Retina (tissue), 1 donor: Measurements from ENCODE around the gene PLCL2.
"Not testable (repeated sequence)": the region's sequence is repeated elsewhere in the genome, so short reads cannot be mapped to it uniquely, and the experiment has no call there.

Source experiments
- DNase-seq: peaks from one replicate; pipeline ENCODE4 v3.0.0-alpha.2; 2016

The PLCL2 gene

DNA sequence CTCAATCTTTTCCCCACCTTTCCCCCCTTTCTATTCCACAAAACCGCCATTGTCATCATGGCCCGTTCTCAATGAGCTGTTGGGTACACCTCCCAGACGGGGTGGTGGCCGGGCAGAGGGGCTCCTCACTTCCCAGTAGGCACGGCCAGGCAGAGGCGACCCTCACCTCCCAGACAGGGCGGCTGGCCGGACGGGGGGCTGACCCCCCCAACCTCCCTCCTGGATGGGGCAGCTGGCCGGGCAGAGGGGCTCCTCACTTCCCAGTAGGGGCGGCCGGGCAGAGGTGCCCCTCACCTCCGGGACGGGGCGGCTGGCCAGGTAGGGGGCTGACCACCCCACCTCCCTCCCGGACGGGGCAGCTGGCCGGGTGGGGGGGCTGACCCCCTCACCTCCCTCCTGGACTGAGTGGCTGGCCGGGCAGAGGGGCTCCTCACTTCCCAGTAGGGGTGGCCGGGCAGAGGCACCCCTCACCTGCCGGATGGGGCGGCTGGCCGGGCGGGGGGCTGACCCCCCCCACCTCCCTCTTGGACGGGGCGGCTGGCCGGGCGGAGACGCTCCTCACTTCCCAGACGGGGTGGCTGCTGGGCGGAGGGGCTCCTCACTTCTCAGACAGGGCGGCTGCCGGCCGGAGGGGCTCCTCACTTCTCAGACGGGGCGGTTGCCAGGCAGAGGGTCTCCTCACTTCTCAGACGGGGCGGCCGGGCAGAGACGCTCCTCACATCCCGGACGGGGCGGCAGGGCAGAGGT is 95.2 kb downstream of the PLCL2 start:
- DNase-seq: not testable (repeated sequence)

DNA sequence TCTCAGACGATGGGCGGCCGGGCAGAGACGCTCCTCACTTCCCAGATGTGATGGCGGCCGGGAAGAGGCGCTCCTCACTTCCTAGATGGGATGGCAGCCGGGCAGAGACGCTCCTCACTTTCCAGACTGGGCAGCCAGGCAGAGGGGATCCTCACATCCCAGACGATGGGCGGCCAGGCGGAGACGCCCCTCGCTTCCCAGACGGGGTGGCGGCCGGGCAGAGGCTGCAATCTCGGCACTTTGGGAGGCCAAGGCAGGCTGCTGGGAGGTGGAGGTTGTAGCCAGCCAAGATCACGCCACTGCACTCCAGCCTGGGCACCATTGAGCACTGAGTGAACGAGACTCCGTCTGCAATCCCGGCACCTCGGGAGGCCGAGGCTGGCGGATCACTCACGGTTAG is 95.8 kb downstream of the PLCL2 start:
- DNase-seq: not testable (repeated sequence)

DNA sequence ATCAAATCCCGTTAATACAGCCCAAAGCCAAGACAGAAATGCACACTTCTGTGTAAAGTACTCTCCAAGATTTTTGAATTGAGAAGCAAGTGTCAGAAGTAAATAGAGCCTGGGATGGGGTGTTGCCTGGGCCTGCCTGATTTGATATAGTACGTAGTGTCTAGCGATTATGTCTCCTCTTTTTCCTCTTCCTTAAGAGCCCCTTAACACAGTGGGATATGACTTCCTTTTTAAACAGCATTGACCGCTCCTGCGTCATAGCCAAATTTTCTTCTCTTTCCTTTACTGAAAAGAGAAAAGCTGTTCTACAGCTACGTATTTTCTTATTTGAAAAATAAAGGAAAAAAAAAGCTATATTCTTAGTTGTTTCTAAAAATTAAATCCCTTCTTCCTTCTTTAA is 97.7 kb downstream of the PLCL2 start:
- DNase-seq: no peak

DNA sequence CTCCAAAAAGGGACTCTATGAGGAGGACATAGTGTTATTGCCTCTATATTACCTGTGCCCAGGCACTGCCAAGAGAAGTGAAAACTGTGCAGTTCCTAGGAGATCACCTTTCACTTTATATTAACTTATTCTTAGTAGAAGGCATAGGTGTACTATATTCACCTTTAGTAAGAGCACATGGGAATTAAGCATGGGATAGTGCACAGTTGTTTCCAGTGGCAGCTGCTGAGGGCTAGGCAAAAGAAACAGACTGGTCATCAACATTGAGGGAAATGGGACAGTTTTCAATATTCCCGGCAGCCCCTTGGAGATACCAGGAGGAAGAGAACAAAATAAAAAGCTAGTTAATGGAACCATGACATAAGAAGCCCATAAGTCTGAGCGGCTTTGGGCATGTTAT is 100.9 kb downstream of the PLCL2 start:
- DNase-seq: no peak

DNA sequence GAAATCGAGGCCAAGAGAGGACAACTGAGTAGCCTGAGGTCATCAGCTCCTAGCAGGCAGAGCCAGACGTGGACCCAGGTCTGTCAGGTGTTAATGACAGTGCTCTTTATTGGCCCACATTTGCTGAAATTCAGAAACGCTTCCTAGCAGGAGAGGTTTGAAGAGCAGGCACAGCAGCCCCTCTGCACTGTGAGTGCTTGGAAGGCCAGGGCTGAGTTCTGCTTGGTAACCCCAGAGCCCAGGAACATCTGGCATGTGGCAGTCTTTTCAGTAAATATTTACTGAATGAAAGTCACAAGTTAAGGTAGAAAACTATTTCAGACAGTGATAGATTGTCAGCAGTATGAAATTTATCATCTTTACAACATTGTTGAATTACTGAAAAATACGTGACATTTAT is 102.4 kb downstream of the PLCL2 start:
- no peak for DNase-seq

DNA sequence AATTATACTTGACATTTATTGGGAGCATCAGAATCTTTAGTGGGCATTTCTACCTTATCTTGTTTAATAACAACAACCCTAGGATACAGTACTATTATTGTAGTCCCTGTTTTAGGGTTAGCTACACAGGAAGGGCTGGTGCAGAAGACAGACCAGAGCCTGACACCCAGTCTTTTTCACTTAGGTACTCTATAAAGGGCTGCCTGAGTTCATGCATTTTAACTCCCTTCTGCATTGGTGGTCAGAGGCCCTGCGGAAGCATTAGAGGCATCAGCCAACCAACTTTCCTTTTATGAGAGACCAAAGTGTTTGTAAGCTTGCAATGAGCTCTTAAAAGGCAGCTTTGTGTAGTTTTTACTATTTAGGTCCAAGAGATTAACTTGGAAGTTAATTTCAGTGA is 105.4 kb downstream of the PLCL2 start:
- DNase-seq: no peak

DNA sequence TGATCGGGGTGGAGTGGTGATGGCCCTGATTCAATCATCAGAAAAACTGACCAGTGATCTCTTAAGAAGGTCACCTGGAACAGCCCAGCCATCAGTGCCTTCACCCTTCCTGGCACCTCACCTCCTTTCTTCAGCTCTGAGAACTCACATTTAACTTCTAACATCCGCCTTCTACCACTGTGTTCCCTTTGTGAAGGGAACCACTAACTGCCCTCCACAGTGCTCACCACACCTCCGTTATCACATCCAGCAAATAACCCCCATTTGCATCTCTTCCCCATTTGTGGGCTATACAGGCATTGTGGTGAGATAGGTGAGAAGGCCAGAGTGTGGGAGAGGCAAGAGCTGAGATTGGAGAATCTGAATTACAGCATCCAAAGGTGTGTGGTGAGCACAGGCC is 107.4 kb downstream of the PLCL2 start:
- DNase-seq: no peak

DNA sequence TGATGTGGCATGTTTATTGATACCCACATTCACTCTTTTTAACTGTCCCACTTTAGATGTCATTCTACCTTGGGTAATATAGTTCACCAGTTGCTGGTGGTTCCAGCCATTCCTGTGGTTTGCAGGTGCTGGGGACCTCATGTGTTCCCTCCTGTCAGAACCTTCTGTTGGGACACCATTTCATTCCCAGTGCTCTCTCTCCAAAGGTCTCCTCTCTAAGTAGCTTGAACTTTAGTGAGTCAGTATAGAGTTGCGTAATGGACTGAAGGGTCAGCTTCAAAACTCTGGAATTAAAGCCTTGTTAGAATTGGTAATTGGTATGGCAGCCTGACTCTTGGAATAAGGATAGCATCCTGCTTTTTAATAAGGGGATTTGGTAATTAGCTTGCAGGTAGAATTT is 108.5 kb downstream of the PLCL2 start:
- DNase-seq: no peak

DNA sequence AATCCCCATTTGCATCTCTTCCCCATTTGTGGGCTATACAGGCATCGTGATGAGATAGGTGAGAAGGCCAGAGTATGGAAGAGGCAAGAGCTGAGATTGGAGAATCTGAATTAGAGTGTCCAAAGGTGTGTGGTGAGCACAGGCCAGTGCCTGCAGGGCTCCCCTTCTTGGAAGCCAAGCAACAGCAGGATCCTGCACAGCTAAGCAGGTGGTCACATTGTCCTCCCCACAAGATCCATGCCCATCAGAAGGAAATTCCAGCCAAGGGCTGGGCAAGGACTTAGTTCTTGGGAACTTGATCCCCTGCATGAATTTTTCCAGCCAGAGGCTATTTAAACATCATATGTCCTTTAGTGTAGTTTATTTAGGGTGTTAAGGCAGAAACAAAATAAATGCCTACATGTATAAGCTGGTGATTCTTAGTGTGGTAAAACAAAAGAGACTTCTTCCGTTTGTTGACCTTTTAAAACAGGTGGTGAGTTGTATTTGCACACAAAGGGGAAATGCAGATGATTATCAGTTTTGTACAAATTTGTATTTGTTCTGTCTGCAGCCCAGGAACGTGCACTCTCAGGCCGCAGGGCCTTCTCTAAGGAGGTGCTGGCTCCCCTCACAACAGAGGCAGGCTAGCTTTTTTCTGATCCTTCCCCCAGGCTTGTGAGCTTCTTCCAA is 110.2 kb downstream of the PLCL2 start:
- DNase-seq: no peak

DNA sequence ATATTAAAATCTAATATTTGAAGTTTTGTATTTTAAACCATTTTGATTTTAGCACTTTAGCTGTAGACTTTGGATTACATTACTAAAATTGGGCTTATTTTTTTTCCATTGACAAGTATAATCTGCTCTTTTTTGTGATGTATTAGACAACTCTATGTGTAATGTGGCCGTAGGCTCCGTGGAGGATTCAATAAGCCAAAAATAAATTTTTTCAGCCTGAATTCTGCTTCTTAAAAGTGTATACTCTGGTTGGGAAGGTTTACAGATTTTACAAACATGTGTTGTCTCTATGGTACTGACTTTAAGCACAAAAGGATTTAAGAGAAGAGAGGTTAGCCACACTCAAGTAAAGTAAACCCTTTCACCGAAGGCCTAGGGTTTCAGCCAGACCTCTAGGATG is 110.8 kb downstream of the PLCL2 start:
- no peak for DNase-seq

DNA sequence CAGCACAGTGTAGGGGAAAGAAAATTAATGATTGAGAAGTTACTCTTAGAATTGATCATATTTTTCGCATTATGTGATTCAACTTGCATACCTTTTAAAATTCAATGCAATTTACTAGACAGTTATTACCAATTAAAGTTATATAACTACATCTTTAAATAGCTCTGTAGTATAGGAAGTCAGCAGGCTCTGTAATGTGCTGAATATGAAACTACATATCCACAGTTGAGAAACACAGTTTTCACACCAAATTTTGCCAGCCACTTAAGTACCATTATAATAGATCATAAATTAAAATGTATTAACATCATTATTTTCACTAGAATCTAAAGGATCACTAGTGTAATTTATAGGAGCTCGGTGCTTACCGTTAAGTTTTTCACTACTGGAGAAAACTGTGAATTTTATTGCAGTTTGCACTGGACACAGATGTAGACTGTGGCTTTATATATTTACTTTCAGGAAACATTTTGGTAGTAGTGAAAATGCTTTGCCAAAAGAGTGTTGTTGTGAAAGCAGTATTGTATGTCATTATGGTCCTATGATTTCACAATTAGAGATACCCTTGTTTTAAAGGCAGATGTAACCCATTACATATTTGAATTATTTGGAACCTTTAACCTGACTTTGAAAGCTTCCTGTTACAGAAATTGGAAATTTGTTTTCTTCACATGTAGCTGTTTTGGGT is 113.6 kb downstream of the PLCL2 start:
- no peak for DNase-seq

DNA sequence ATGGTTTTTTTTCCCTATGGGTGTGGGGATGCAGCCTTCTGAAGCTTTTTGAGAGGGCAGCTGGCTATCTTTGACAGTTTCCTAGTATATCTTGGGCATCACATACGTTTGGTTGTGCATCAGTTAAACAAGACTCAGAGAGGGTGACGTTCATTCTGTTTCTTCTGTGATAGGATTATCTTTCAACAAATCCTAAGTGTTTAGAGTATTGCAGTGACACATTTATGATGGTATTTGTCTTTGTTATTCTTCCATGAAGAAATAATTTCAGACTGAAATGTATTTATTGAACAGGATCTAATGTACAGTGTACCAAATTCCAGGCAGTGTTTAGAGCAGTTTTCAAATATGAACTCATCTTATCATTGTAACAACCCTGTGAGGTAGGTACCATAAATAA is 114.4 kb downstream of the PLCL2 start:
- no peak for DNase-seq

DNA sequence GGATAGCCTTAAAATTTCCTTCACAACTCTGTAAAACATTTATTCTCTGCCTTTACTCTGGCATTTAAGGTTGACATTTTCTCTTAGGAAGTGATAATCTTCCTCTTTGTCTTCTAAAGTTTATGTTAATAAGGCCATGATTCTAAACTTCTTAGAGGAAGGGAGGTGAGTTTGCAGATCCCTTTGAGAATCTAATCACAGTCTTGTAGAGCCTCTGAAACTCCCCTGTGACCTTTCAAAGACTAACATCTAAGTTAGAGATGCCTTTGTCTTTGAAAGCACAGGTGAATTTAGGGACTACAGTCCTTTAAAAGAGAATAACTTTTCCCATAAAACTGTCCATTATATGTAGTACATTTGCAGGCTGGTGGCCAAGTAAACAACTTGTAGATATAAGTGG is 115.1 kb downstream of the PLCL2 start:
- DNase-seq: no peak

DNA sequence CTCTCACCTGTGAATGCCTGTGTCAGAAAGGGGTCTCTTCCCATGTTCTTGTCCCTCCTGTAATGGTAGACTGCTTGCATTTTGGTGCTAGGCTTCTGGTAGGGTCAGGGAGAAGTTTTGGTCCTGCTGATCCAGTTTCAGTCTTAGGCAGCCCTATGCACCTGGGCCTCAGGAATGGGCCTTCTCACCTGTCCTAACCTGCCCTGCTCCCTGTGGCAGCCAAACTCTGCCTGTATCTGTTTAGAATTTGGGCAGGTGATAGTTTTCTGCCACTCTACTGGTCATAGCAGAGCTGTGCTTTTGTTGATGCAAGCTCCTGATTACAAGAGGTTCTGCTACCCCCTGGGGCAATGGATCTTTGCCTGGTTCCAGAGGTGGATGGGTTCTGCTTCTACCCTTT is 118.7 kb downstream of the PLCL2 start:
- DNase-seq: no peak

DNA sequence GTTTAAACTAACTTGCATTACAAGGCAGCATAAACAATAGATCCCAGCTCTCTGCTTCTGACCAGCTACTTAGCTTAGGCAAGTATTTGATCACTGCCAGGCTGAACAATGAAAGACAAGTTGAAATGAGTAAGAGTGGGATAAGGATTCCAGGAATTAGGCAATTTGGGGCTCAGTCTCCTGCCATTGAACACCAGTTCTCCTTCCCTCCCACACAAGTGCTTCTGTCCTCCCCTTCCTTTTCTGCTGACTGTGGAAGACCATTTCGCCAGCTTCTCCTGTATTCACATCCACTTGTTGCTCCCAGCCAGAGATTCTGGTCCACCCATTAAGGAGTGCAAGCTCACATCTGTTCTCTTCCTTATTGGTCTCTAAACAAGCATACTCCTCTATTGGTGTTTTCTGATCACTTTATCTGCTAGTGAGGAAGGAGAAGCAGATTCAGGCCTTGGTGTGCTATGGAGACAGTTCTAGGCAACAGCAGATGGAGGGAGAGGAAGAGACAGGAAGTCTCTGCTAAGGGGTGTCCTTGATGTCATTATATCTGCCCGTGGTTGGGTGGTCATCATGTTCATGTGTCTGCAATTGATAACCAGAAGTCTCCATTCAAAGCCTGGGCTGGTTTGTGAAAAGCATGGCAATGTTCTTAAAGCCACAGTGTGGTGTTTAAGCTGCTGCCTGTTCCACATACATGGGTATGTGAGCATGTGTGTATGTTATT is 121.5 kb downstream of the PLCL2 start:
- DNase-seq: no peak

DNA sequence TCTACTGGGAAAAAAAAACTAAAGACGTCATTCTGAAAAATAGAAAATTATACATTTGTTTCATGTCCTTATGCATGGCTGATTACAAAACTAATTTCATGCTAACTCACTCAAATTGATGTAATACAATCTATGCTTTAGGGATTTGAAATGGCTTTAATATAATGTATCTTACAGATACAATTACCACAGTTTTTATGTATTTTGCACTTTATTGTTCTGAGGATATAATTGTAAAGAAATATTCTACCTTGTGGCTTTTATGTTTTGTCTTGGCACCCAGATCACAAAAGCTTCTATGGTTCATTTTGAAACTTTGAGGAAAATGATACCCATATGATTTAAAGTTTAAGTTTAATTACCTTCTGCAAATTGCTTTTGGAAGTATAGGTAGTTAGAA is 122.5 kb downstream of the PLCL2 start:
- no peak for DNase-seq

DNA sequence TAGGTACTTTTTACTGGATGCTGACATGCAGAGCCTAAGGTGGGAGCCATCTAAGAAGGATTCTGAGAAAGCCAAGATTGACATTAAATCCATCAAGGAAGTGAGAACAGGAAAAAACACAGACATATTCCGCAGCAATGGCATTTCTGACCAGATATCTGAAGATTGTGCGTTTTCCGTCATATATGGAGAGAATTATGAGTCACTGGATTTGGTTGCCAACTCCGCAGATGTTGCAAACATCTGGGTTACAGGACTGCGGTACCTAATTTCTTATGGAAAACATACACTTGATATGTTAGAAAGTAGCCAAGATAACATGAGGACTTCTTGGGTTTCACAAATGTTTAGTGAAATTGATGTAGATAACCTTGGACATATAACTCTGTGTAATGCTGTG is 125.1 kb downstream of the PLCL2 start:
- no peak for DNase-seq

DNA sequence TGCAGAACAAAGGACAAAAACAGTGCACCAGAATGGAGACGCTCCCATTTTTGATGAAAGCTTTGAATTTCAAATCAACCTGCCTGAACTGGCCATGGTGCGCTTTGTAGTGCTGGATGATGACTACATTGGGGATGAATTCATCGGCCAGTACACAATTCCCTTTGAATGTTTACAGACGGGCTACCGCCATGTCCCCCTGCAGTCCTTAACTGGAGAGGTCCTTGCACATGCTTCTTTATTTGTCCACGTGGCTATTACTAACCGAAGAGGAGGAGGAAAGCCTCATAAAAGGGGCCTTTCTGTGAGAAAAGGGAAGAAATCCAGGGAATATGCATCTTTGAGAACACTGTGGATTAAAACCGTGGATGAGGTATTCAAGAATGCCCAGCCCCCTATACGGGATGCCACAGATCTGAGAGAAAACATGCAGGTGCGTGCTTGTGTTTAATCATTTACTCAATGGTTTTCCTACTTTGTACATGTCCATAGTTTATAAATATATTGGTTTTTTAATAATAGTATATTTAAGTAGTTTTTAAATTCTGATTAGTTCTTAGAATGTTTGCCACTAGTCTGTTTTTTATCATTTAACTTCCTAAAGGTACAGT is 127.1 kb downstream of the PLCL2 start:
- DNase-seq: no peak

DNA sequence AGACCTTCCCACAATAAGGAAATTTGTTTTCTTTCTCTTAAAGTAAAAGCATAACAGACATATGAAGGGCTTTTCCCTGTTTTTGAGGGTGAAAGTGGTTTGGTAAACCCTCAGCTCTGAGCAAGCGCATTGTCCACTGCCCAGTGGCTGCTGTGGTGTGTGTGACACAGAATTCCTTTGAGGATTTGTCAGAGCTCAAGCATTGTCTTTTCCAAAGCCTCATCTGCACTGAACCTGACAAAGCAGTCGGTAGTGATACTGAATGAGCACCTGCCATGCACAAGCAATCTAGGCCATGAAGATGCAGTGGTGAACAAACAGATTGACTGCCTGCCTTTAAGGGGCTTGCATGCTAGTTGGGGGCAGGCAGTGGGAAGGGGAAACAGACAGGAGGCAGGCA is 128.3 kb downstream of the PLCL2 start:
- peak; percentile 43 for DNase-seq

DNA sequence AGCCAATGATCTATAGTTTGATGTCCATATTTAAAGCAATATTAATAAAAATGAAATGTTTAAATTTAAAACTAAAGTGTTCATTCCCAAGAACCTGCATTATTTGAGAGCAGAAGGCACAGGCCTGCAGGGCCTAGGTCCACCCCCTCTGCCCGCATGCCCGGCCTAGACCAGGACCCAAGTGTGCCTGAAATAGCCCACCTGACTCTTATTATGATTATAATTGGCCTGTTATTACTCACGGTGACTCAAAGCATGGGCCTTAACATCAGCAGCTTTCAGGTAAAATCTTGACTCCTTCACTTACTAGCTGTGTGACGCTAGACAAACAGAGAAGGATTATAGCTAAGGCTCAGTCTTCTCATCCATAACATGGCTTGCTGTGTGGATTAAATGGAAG is 128.8 kb downstream of the PLCL2 start:
- no peak for DNase-seq

DNA sequence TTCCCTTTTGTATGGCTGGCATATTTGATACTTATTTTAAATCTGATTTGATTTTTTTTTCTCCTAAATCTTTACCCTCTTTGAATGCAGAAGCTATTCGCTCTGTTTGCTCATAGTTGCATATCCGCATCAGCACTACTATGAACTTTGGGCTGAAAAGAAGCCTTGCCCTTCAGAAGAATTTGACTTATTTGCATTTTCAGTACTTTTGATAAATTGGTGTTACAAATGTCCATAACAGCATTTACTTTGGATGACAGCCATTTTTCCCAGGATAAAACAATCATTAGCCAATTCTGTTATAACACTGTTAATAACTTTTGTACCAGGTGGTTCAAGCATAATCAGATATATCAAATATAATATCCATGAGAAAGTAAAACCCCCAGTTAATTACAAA is 129.5 kb downstream of the PLCL2 start:
- DNase-seq: no peak

DNA sequence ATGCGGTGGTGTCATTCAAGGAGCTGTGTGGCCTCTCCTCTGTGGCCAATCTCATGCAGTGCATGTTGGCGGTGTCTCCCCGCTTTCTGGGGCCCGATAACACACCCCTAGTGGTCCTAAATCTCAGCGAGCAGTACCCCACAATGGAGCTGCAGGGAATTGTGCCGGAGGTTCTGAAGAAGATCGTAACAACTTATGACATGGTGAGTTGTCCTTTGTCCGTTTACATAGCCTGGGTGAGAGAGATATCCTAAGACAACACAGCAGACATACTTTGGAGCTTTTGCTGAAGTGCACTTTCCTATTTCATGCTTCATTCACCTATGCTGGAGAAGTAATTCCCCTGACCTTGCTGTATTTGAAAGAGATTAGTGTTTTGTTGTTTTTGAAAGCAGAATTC is 130.0 kb downstream of the PLCL2 start:
- no peak for DNase-seq

DNA sequence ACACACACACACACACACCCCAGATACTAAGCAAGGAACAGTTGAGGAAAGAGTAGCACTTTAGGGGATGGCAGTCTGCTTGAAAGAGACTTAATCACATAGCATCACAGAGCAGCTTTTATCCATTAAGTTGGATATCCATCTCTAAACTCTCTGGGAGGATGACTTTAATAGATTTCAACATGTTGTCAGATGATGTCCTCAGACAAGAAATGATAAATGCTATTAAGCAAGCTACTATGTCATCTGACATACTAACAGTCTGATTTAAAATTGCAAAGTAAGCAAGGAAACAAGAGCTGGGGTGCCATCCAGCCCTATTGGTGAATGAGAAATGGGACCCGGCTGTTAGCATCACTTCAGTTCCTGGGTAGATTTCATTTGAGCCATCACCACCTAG is 136.9 kb downstream of the PLCL2 start:
- no peak for DNase-seq
